Tibial artery (tissue), 4 donors: ENCODE results near the gene KRTAP4-6.
"Not testable (repeated sequence)": the region's sequence is repeated elsewhere in the genome, so short reads cannot be mapped to it uniquely, and the experiment has no call there.

Experiments used
- DNase-seq, 2 donors: peaks; one replicate each; pipeline ENCODE4 v3.0.0-alpha.2; 2019
- H3K27ac ChIP-seq, 2 donors: fragments of 200-600 bp; sonication (generic) in 1 of 2; 1 replicate in 1 of 2; 2 replicates in 1 of 2; pipeline ENCODE4 v1.5.1; 2018 to 2019; ENCODE audit warnings: mild to moderate bottlenecking in 1 of 2
- H3K27me3 ChIP-seq, 2 donors: fragments of 200-600 bp; sonication (generic) in 1 of 2; one replicate each; pipeline versions ENCODE4 v1.5.1 to v1.6.0; 2016 to 2019
- H3K36me3 ChIP-seq, 3 donors: fragments of 200-600 bp; sonication (generic) in 2 of 3; one replicate each; pipeline ENCODE4 v1.5.1; 2016 to 2019; ENCODE audit warnings: mild to moderate bottlenecking in 2 of 3
- H3K4me1 ChIP-seq, 4 donors: fragments of 200-600 bp; sonication (generic) in 2 of 4; 1 replicate in 3 of 4; 2 replicates in 1 of 4; pipeline ENCODE4 v1.5.1; 2016 to 2019
- H3K4me3 ChIP-seq, 2 donors: fragments of 200-600 bp; sonication (generic) in 1 of 2; 1 replicate in 1 of 2; 2 replicates in 1 of 2; pipeline ENCODE4 v1.5.1; 2018 to 2019; ENCODE audit warnings: mild to moderate bottlenecking in 2 of 2
- H3K9me3 ChIP-seq, 3 donors: fragments of 200-600 bp; sonication (generic) in 1 of 3; one replicate each; pipeline ENCODE4 v1.5.1; 2016 to 2019
- intact Hi-C: fragments of 100-400 bp; cut with DNase I; formaldehyde crosslinking; loops from one replicate; pipeline ENCODE4 v1.15.0; 2023; ENCODE audit warnings: low total_unique reads
- TF ChIP-seq, protein P1 (sequence below), 2 experiments: fragments of 200-600 bp in 1 of 2; fragments of 450-650 bp in 1 of 2; IDR thresholded peaks; one replicate each; pipeline ENCODE4 v1.5.1; 2017 to 2019; ENCODE audit warnings: antibody characterized with exemption in 2 of 2, mild to moderate bottlenecking in 1 of 2, moderate library complexity in 1 of 2

Gene KRTAP4-6

DNA sequence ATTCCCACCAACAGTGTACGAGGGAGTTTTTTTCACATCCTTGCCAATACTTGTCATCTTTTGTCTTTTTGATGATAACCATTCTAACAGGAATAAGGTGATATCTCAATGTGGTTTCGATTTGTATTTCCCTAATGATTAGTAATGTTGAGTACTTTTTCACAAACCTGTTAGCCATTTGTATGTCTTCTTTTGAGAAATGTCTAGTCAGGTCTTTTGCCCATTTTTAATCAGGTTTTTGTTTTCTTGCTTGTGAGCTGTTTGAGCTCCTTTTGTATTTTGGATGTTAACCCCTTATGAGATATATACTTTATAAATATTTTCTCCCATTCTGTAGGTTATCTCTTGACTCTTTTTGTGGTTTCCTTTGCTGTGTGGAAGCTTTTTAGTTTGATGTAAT, 11.2 kb upstream of the KRTAP4-6 start:
- Histone ChIP-seq H3K27me3 (peaks cover 0 to 4% of the 10 kb centered on the region in 2 donors), H3K27ac (no peak overlapping the region), H3K36me3 (no peaks in the 10 kb centered on the region), H3K4me3 (no peak overlapping the region), H3K9me3 (no peaks in the 10 kb centered on the region), H3K4me1 (no peaks in the 10 kb centered on the region)
- DNase-seq, result no peak
- intact Hi-C loops, result no loop called here
- TF ChIP-seq, protein P1, sequence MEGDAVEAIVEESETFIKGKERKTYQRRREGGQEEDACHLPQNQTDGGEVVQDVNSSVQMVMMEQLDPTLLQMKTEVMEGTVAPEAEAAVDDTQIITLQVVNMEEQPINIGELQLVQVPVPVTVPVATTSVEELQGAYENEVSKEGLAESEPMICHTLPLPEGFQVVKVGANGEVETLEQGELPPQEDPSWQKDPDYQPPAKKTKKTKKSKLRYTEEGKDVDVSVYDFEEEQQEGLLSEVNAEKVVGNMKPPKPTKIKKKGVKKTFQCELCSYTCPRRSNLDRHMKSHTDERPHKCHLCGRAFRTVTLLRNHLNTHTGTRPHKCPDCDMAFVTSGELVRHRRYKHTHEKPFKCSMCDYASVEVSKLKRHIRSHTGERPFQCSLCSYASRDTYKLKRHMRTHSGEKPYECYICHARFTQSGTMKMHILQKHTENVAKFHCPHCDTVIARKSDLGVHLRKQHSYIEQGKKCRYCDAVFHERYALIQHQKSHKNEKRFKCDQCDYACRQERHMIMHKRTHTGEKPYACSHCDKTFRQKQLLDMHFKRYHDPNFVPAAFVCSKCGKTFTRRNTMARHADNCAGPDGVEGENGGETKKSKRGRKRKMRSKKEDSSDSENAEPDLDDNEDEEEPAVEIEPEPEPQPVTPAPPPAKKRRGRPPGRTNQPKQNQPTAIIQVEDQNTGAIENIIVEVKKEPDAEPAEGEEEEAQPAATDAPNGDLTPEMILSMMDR (IDR thresholded peaks at IDR 0.05), result no peak

GRCh38 chr17:41150026-41150425, 9.7 kb upstream of the KRTAP4-6 start:
- DNase-seq, result no peak
- H3K9me3 ChIP-seq, result no peaks in the 10 kb centered on the region
- H3K36me3 ChIP-seq, result no peaks in the 10 kb centered on the region
- H3K27ac ChIP-seq, result no peak overlapping the region
- intact Hi-C loops, result no loop called here
- H3K4me3 ChIP-seq, result no peak overlapping the region
- TF ChIP-seq, protein P1 (IDR thresholded peaks at IDR 0.05), result no peak
- H3K27me3 ChIP-seq, result peaks cover 0 to 4% of the 10 kb centered on the region in 2 donors
- no peaks in the 10 kb centered on the region for H3K4me1 ChIP-seq

DNA sequence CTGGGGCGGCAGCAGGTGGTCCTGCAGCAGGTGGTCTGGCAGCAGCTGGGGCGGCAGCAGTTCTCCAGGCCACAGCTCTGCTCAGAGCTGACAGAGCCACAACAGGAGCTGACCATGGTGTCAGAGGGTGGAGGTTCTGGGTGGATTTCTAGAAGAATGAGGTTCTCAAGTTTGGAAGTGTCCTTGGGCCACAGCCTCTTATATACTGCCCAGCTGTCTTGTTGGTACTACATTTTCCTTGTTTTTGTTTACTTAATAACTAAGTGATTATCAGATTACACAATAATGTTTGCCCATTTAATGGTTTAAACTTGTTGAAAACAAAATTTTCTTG, 9.3 kb upstream of the KRTAP4-6 start, which contains the start of gene KRTAP4-5:
Gene KRTAP4-5, minus strand, starts transcription at position 174 of the 334 bp plus-strand sequence. Its CDS starts 58 bp downstream, at position 116.
- Histone ChIP-seq H3K27ac (no peak within 1 kb of the TSS), H3K27me3 (peaks cover 0 to 4% of the 10 kb centered on the region in 2 donors), H3K9me3 (no peaks in the 10 kb centered on the region), H3K4me1 (no peaks in the 10 kb centered on the region), H3K4me3 (no peak within 1 kb of the TSS), H3K36me3 (no peaks in the 10 kb centered on the region)
- TF ChIP-seq, protein P1 (IDR thresholded peaks at IDR 0.05), result no peak
- DNase-seq, result no peak
- intact Hi-C loops, result no loop called here

GRCh38 chr17:41148971-41149651, 8.8 kb upstream of the KRTAP4-6 start:
- H3K4me3 ChIP-seq, H3K9me3 ChIP-seq, DNase-seq, H3K4me1 ChIP-seq, H3K36me3 ChIP-seq, H3K27ac ChIP-seq, H3K27me3 ChIP-seq, intact Hi-C loops: not testable (repeated sequence)

- TF ChIP-seq, protein P1 (IDR thresholded peaks at IDR 0.05), result no peak
- Histone ChIP-seq H3K4me3 (no peak overlapping the region), H3K36me3 (no peaks in the 10 kb centered on the region), H3K9me3 (peaks cover 0 to 10% (median 0%) of the 10 kb centered on the region in 3 donors), H3K27me3 (no peaks in the 10 kb centered on the region), H3K4me1 (no peaks in the 10 kb centered on the region), H3K27ac (no peak overlapping the region)
- intact Hi-C loops, result no loop called here
- no peak for DNase-seq
Observed at GRCh38 chr17:41147531-41148204, 7.3 kb upstream of the KRTAP4-6 start.

- Histone ChIP-seq H3K4me3 (no peak overlapping the region), H3K36me3 (no peaks in the 10 kb centered on the region), H3K27me3 (no peaks in the 10 kb centered on the region), H3K4me1 (no peaks in the 10 kb centered on the region), H3K27ac (no peak overlapping the region), H3K9me3 (peaks cover 0 to 19% (median 5%) of the 10 kb centered on the region in 3 donors)
- TF ChIP-seq, protein P1 (IDR thresholded peaks at IDR 0.05), result no peak
- intact Hi-C loops, result no loop called here
- DNase-seq, result no peak
Observed at GRCh38 chr17:41145261-41145660, 4.9 kb upstream of the KRTAP4-6 start.
